Trophoblast cell (in vitro differentiated cells and primary cell): ENCODE measurements around the gene CALCR.

ENCODE experiments used
- DNase-seq, 2 donors: peaks; one replicate each; pipeline ENCODE4 v3.0.0-alpha.2; 2016
- H2AFZ ChIP-seq: 2 replicates; pipeline ENCODE4 v1.6.1; 2013; ENCODE audit warnings: low read length, moderate library complexity, mild to moderate bottlenecking; ENCODE audit not compliant: insufficient read depth, poor library complexity
- H2AK5ac ChIP-seq: 2 replicates; pipeline ENCODE4 v1.6.1; 2013; ENCODE audit warnings: mild to moderate bottlenecking, low read length
- H2BK120ac ChIP-seq: 2 replicates; pipeline ENCODE4 v1.6.1; 2013; ENCODE audit warnings: low read length, mild to moderate bottlenecking, moderate library complexity; ENCODE audit not compliant: insufficient read depth, poor library complexity
- H2BK12ac ChIP-seq: 2 replicates; pipeline ENCODE4 v1.6.1; 2013; ENCODE audit warnings: mild to moderate bottlenecking, low read length, moderate library complexity
- H2BK5ac ChIP-seq: 2 replicates; pipeline ENCODE4 v1.6.1; 2013; ENCODE audit warnings: low read length, low read depth, moderate library complexity, mild to moderate bottlenecking; ENCODE audit not compliant: poor library complexity
- H3K14ac ChIP-seq: 2 replicates; pipeline ENCODE4 v1.6.1; 2013; ENCODE audit warnings: mild to moderate bottlenecking, low read length
- H3K18ac ChIP-seq: 2 replicates; pipeline ENCODE4 v1.6.1; 2013; ENCODE audit warnings: mild to moderate bottlenecking, low read length
- H3K23ac ChIP-seq: 2 replicates; pipeline ENCODE4 v1.6.1; 2013; ENCODE audit warnings: low read length
- H3K27ac ChIP-seq: 2 replicates; pipeline ENCODE4 v1.5.1; 2013; ENCODE audit warnings: low read depth, mild to moderate bottlenecking, inconsistent platforms, low read length, moderate library complexity
- H3K27me3 ChIP-seq: 2 replicates; pipeline ENCODE4 v1.6.1; 2013; ENCODE audit warnings: inconsistent platforms, mild to moderate bottlenecking, low read length, moderate library complexity; ENCODE audit not compliant: insufficient read depth
- H3K36me3 ChIP-seq, 2 experiments: 1 replicate in 1 of 2; 2 replicates in 1 of 2; pipeline ENCODE4 v1.6.1; 2013; ENCODE audit warnings: low read length in 2 of 2, mild to moderate bottlenecking in 2 of 2, moderate library complexity in 1 of 2; ENCODE audit not compliant: insufficient read depth in 2 of 2, control insufficient read depth in 1 of 2
- H3K4ac ChIP-seq: 2 replicates; pipeline ENCODE4 v1.6.1; 2013; ENCODE audit warnings: low read depth, mild to moderate bottlenecking, low read length, moderate library complexity
- H3K4me1 ChIP-seq, 2 experiments: 1 replicate in 1 of 2; 2 replicates in 1 of 2; pipeline ENCODE4 v1.6.1; 2013; ENCODE audit warnings: low read length in 2 of 2, mild to moderate bottlenecking in 2 of 2, moderate library complexity in 1 of 2; ENCODE audit not compliant: insufficient read depth in 2 of 2, control insufficient read depth in 1 of 2
- H3K4me2 ChIP-seq: 2 replicates; pipeline ENCODE4 v1.6.1; 2013; ENCODE audit warnings: inconsistent platforms, mild to moderate bottlenecking, low read length, moderate library complexity
- H3K4me3 ChIP-seq: 2 replicates; pipeline ENCODE4 v1.5.1; 2013; ENCODE audit warnings: mild to moderate bottlenecking, low read depth, low read length, inconsistent platforms
- H3K79me1 ChIP-seq: one replicate; pipeline ENCODE4 v1.6.1; 2013; ENCODE audit warnings: low read length
- H3K79me2 ChIP-seq: 2 replicates; pipeline ENCODE4 v1.6.1; 2013; ENCODE audit warnings: low read length, mild to moderate bottlenecking; ENCODE audit not compliant: control insufficient read depth, insufficient read depth, poor library complexity
- H3K9ac ChIP-seq: 2 replicates; pipeline ENCODE4 v1.6.1; 2013; ENCODE audit warnings: mild to moderate bottlenecking, low read length
- H3K9me3 ChIP-seq: 2 replicates; pipeline ENCODE4 v1.6.1; 2013; ENCODE audit warnings: low read depth, mild to moderate bottlenecking, control low read depth, inconsistent platforms, low read length; ENCODE audit not compliant: insufficient read depth
- H4K12ac ChIP-seq: 2 replicates; pipeline ENCODE4 v1.6.1; 2013; ENCODE audit warnings: low read depth, mild to moderate bottlenecking, low read length, moderate library complexity
- H4K8ac ChIP-seq: 2 replicates; pipeline ENCODE4 v1.6.1; 2013; ENCODE audit warnings: low read depth, mild to moderate bottlenecking, low read length, moderate library complexity
- H4K91ac ChIP-seq: one replicate; pipeline ENCODE4 v1.6.1; 2013; ENCODE audit warnings: low read depth, mild to moderate bottlenecking, low read length, moderate library complexity
- WGBS: extraction: QIAGEN DNeasy Blood & Tissue Kit; methylation state at CpG from one replicate; pipeline ENCODE4 v1.1.7; 2013; ENCODE audit warnings: missing lambda C conversion rate; ENCODE audit not compliant: insufficient read length, insufficient coverage; ENCODE audit errors: extremely low coverage; 5-methylcytosine and 5-hydroxymethylcytosine counted together

CALCR gene

DNA sequence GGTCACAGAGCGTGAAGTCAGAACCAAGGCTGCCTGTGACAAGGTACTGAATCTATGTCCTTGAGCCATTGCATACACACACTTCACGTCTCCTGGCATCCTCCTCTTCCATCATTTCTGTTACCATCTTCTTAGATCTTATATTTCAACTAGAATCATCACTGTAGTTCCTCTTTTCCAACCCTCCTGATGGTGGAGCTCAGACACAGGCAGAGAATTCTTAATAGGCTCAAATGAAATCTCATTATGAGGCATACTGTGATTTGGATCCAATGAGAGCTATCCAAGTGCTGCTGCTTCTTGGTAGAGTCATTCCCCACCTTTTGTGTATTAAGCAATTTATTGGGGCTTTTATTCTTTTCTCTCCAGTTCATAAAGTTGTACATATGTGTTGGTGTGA, 113.2 kb downstream of the CALCR start:
- no peaks in the 10 kb centered on the region for H3K36me3 ChIP-seq
- H3K4me3 ChIP-seq, result no peak overlapping the region
- H4K91ac ChIP-seq, result no peak overlapping the region
- H3K18ac ChIP-seq, result no peak overlapping the region
- H2AFZ ChIP-seq, result no peak overlapping the region
- H3K4me1 ChIP-seq, result no peaks in the 10 kb centered on the region
- H3K27ac ChIP-seq, result no peak overlapping the region
- no peak overlapping the region for H2BK120ac ChIP-seq
- no peak overlapping the region for H4K8ac ChIP-seq
- H3K9ac ChIP-seq, result no peak overlapping the region
- no peaks in the 10 kb centered on the region for H3K79me2 ChIP-seq
- H2AK5ac ChIP-seq, result no peak overlapping the region
- H3K9me3 ChIP-seq, result no peaks in the 10 kb centered on the region
- H2BK5ac ChIP-seq, result no peak overlapping the region
- H3K23ac ChIP-seq, result no peak overlapping the region
- H3K14ac ChIP-seq, result no peak overlapping the region
- no peak overlapping the region for H4K12ac ChIP-seq
- H2BK12ac ChIP-seq, result no peak overlapping the region
- no peaks in the 10 kb centered on the region for H3K27me3 ChIP-seq
- DNase-seq, result no peak
- WGBS, result no CpG with 5 or more reads among the region's 2 CpGs
- no peaks in the 10 kb centered on the region for H3K79me1 ChIP-seq
- no peak overlapping the region for H3K4me2 ChIP-seq
- H3K4ac ChIP-seq, result no peak overlapping the region

DNA sequence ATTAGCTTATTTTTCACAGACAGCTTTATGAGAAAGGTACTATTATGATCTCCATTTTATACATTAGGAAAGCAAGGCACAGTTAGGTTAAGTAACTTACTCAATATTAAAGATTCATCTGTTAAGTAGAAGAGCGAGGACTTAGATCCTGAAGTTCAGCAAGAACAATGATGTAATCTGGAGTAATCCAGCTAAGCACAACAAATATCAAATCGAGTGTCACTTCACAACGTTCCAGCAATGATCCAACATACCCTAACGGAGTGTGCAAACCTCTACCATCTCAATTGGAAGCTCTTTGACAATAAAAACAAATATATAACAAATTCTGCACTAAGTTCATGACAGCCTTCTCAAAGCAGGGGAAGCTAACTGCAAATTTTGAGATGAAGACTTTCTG, 121.3 kb downstream of the CALCR start:
- Histone ChIP-seq H3K27ac (no peak overlapping the region), H3K79me1 (no peaks in the 10 kb centered on the region), H3K27me3 (no peaks in the 10 kb centered on the region), H2BK120ac (no peak overlapping the region), H2AK5ac (no peak overlapping the region), H3K18ac (no peak overlapping the region), H3K14ac (no peak overlapping the region), H3K4me2 (no peak overlapping the region), H4K8ac (no peak overlapping the region), H3K4ac (no peak overlapping the region), H2AFZ (no peak overlapping the region), H3K36me3 (no peaks in the 10 kb centered on the region), H3K9me3 (no peaks in the 10 kb centered on the region), H3K4me1 (no peaks in the 10 kb centered on the region), H2BK12ac (no peak overlapping the region), H3K79me2 (no peaks in the 10 kb centered on the region), H3K23ac (no peak overlapping the region), H4K91ac (no peak overlapping the region), H3K9ac (no peak overlapping the region), H3K4me3 (no peak overlapping the region), H2BK5ac (no peak overlapping the region), H4K12ac (no peak overlapping the region)
- DNase-seq, result no peak
- no CpG with 5 or more reads among the region's 4 CpGs for WGBS

DNA sequence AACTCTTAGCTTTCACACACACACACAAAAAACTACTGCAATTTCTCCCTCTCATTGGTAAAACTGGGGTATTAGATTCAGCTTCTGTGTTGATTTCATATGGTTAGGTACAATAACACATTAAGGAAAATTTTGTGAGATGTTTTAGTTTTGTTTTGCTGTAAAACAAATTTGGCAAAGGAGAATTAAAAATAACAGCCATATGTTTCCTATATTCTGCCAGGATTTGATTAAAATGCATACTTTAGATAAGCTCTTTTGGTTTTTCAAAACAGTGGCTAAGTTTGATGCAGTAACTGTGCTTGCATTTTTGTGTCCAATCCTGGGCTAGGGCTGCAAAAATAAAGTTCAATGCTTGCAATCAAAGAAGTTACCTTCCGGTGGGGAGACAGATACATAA, 126.3 kb downstream of the CALCR start:
- Histone ChIP-seq H3K9me3 (no peaks in the 10 kb centered on the region), H4K8ac (no peak overlapping the region), H3K23ac (no peak overlapping the region), H3K27ac (no peak overlapping the region), H3K4me3 (no peak overlapping the region), H3K36me3 (no peaks in the 10 kb centered on the region), H3K4me1 (no peaks in the 10 kb centered on the region), H3K9ac (no peak overlapping the region), H4K91ac (no peak overlapping the region), H3K14ac (no peak overlapping the region), H3K18ac (no peak overlapping the region), H3K27me3 (no peaks in the 10 kb centered on the region), H2BK5ac (no peak overlapping the region), H2BK120ac (no peak overlapping the region), H2BK12ac (no peak overlapping the region), H3K79me2 (no peaks in the 10 kb centered on the region), H3K4me2 (no peak overlapping the region), H2AFZ (no peak overlapping the region), H3K79me1 (no peaks in the 10 kb centered on the region), H2AK5ac (no peak overlapping the region), H4K12ac (no peak overlapping the region), H3K4ac (no peak overlapping the region)
- DNase-seq, result no peak
- WGBS, result no CpG with 5 or more reads among the region's 1 CpG

DNA sequence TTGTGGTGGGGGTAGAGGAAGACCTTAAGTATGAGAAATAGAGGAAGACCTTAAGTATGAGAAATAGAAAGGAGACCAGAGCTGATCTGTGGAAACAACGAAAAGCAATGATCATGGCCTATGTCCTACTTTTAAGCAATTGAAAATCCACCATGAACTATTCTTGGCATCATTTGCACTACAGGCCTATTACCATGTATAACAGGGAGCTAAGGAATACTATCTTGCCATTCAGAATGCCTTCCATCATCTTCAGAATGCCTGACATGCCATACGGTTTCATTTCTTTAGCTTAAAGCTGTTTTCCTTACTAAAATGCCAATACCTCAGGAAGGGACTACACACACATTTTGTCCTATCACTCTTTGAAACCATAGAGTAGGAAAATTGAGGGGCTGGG, 127.0 kb downstream of the CALCR start:
- Histone ChIP-seq H2AK5ac (no peak overlapping the region), H4K91ac (no peak overlapping the region), H4K8ac (no peak overlapping the region), H3K79me2 (no peaks in the 10 kb centered on the region), H3K79me1 (no peaks in the 10 kb centered on the region), H3K36me3 (no peaks in the 10 kb centered on the region), H3K9ac (no peak overlapping the region), H3K4me2 (no peak overlapping the region), H2BK5ac (no peak overlapping the region), H3K4ac (no peak overlapping the region), H3K18ac (no peak overlapping the region), H3K27me3 (no peaks in the 10 kb centered on the region), H2BK12ac (no peak overlapping the region), H3K27ac (no peak overlapping the region), H3K23ac (no peak overlapping the region), H3K4me1 (no peaks in the 10 kb centered on the region), H3K9me3 (no peaks in the 10 kb centered on the region), H3K14ac (no peak overlapping the region), H3K4me3 (no peak overlapping the region), H4K12ac (no peak overlapping the region), H2BK120ac (no peak overlapping the region), H2AFZ (no peak overlapping the region)
- no CpG with 5 or more reads among the region's 2 CpGs for WGBS
- no peak for DNase-seq
